Stimulated activated naive CD8-positive, alpha-beta T cell treated with anti-CD3 and anti-CD28 coated beads, Interleukin-15, Interleukin-2, amounts not matched to agents 100 ng/mL and 50 ng/mL, for 24 hours (primary cell): ENCODE results near the gene DOP1B.
A peak's percentile ranks its signal among the peaks of the same experiment; 100 is the strongest.

Source experiments
- H3K27ac Mint-ChIP-seq: one replicate; pipeline ENCODE4 v1.8.0; 2021; ENCODE audit warnings: mild to moderate bottlenecking, mixed read lengths
- H3K27me3 Mint-ChIP-seq: one replicate; pipeline ENCODE4 v1.8.0; 2021; ENCODE audit warnings: mixed read lengths
- H3K36me3 Mint-ChIP-seq: one replicate; pipeline ENCODE4 v1.8.0; 2021; ENCODE audit warnings: low read depth, mixed read lengths
- H3K4me1 Mint-ChIP-seq: one replicate; pipeline ENCODE4 v1.8.0; 2021; ENCODE audit warnings: low read depth, mixed read lengths
- H3K4me3 Mint-ChIP-seq: one replicate; pipeline ENCODE4 v1.8.0; 2021; ENCODE audit warnings: mild to moderate bottlenecking, mixed read lengths
- H3K9me3 Mint-ChIP-seq: one replicate; pipeline ENCODE4 v1.8.0; 2021; ENCODE audit warnings: mixed read lengths

DOP1B gene

DNA sequence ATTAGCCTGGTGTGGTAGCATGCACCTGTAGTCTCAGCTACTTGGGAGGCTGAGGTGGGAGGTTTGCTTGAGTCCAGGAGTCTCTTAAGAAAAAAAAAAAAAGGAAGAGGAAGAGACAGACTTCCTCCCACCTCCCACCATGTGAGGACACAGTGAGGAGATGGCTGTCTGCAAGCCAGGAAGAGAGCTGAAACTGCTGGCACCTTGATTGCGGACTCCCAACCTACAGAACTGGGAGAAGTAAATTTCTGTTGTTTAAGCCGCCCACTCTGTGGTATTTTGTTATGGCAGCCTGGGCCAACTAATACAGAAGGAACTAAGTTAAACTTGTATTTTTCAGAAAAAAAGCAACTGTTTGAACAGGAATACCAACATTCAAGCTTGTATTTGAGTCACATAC lies 21.7 kb downstream of the DOP1B start:
- peaks cover 10% of the 10 kb centered on the region for H3K4me1 Mint-ChIP-seq
- no peaks in the 10 kb centered on the region for H3K27me3 Mint-ChIP-seq
- no peak overlapping the region for H3K27ac Mint-ChIP-seq
- peaks cover 4% of the 10 kb centered on the region for H3K36me3 Mint-ChIP-seq
- H3K9me3 Mint-ChIP-seq = no peaks in the 10 kb centered on the region
- H3K4me3 Mint-ChIP-seq = no peak overlapping the region

DNA sequence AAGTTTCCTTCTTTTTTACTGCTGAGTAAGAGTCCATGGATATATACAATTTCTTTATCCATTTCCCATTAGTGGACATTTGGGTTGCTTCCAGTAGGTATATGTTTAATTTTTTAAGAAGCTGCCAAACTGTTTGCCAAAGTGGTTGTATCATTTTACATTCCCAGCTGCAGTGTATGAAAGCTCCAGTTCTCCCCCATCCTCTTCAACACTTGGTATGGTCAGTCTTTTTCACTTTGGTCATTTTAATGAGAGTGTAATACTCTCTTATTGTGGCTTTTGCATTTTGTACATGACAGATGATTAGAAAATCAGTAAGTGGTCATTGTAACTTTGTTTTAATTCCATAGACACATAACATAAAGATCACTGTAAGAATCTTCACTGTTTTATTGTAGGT lies 22.5 kb downstream of the DOP1B start:
- Mint-ChIP-seq H3K27ac (no peak overlapping the region), H3K9me3 (no peaks in the 10 kb centered on the region), H3K27me3 (no peaks in the 10 kb centered on the region), H3K36me3 (no peaks in the 10 kb centered on the region), H3K4me1 (peaks cover 5% of the 10 kb centered on the region), H3K4me3 (no peak overlapping the region)

DNA sequence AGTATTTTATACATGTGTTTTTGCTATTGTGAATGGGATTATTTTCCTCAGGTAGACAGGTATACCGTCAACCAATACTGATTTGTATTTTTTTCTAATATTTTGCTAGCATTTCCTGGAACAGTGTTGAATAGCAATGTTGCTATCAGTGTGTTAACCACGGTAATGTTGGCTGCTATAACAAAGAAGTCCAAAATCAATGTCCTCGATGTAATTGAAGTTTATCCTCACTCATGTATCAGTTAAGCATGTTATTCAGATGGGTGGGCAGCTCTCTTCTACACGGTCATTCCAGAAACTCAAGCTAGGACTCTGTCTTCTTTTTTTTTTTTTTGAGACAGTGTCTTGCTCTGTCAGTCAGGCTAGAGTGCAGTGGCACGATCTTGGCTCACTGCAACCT lies 24.3 kb downstream of the DOP1B start:
- Mint-ChIP-seq H3K27me3 (no peaks in the 10 kb centered on the region), H3K4me3 (no peak overlapping the region), H3K4me1 (no peaks in the 10 kb centered on the region), H3K36me3 (peaks cover 6% of the 10 kb centered on the region), H3K27ac (no peak overlapping the region), H3K9me3 (no peaks in the 10 kb centered on the region)

DNA sequence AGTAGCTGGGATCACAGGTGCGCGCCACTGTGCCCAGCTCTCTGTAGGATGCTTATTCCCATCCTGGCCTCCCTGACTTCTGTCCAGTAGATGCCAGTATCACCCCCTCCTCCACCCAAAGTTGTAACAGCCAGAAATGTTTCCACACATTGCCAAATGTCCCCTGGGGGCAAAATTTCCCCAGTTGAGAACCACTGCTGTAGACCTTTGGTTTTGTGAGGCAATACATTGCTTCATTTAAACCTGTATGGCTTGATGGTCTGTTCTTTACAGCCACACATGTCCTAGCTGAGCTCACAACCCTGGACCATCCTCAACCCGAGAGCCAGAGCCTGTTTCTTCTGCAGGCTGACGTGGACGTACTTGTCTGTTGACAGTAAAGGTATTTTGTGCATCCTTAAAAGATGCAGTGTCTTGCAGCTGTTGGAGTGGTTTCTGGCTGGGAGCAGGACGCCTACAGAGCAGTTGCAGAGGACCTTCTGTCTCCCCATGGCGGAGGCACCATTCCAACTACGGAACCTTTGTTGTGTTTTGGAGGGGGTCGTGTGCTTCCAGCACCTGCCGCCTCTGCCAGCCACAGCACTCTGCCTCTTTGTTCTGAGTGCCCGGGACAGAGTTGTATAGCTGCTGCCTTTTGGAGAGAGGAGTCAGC lies 26.6 kb downstream of the DOP1B start:
- no peaks in the 10 kb centered on the region for H3K4me1 Mint-ChIP-seq
- H3K4me3 Mint-ChIP-seq = no peak overlapping the region
- H3K27ac Mint-ChIP-seq = no peak overlapping the region
- peaks cover 14% of the 10 kb centered on the region for H3K36me3 Mint-ChIP-seq
- no peaks in the 10 kb centered on the region for H3K27me3 Mint-ChIP-seq
- no peaks in the 10 kb centered on the region for H3K9me3 Mint-ChIP-seq

DNA sequence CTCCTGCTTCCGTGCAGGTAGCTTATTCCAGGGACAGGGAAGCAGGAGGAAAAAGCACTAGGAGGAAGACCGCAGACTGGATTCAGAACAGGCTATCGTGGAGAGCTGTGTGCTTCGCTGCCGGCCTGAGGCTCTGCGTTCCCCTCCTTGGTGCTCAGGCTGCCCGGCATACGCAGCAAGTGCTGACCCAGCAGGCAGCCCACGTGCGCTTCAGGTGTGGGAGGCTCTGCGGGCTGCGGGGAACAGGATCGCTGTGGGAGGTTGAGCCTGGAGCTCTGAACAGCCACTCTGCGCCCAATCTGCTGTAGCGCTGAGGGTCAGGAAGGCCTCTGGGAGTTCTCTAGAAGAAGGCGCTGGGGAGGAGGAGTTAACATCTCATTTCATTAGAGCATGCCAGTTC lies 27.9 kb downstream of the DOP1B start:
- Mint-ChIP-seq H3K4me3 (no peak overlapping the region), H3K36me3 (peaks cover 15% of the 10 kb centered on the region), H3K4me1 (no peaks in the 10 kb centered on the region), H3K27ac (no peak overlapping the region), H3K9me3 (no peaks in the 10 kb centered on the region), H3K27me3 (no peaks in the 10 kb centered on the region)

DNA sequence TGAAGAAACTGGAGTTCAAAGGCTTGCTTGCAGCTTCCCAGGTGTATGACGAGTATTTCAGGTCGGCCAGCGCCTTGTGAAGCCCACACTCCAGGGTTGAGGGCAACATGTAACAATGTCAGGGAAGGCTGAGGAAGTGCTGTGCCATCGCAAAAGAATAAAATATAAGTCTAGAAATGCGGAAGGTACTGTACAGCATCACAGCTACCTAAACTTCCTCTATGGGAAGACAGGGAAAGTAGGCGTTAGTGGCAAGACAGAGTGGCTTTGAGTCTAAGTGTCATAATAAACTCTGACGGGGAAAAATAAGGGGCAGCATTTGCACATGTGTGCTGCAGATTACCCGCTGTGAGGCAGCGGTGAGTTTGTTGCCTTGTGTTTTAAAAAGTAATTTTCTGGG lies 28.9 kb downstream of the DOP1B start:
- no peaks in the 10 kb centered on the region for H3K9me3 Mint-ChIP-seq
- H3K4me3 Mint-ChIP-seq = no peak overlapping the region
- H3K27ac Mint-ChIP-seq = no peak overlapping the region
- peaks cover 15% of the 10 kb centered on the region for H3K36me3 Mint-ChIP-seq
- H3K27me3 Mint-ChIP-seq = no peaks in the 10 kb centered on the region
- H3K4me1 Mint-ChIP-seq = no peaks in the 10 kb centered on the region

DNA sequence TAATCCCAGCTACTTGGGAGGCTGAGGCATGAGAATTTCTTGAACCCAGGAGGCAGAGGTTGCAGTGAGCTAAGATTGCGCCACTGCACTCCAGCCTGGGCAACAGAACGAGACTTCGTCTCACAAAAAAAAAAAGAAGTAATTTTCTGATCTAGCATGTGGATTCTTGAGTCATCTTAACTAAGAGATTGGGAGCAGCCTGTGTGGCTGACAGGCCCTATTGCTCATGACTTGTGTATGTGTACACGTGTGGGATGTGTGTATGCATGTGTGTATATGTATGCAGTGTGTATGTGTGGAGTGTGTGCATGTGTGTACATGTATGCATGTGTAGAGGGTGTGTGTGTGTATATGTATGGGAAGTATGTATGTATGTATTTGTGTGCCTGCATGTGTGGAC lies 29.5 kb downstream of the DOP1B start:
- no peaks in the 10 kb centered on the region for H3K4me1 Mint-ChIP-seq
- peaks cover 15% of the 10 kb centered on the region for H3K36me3 Mint-ChIP-seq
- no peak overlapping the region for H3K27ac Mint-ChIP-seq
- no peaks in the 10 kb centered on the region for H3K9me3 Mint-ChIP-seq
- no peaks in the 10 kb centered on the region for H3K27me3 Mint-ChIP-seq
- H3K4me3 Mint-ChIP-seq = no peak overlapping the region

DNA sequence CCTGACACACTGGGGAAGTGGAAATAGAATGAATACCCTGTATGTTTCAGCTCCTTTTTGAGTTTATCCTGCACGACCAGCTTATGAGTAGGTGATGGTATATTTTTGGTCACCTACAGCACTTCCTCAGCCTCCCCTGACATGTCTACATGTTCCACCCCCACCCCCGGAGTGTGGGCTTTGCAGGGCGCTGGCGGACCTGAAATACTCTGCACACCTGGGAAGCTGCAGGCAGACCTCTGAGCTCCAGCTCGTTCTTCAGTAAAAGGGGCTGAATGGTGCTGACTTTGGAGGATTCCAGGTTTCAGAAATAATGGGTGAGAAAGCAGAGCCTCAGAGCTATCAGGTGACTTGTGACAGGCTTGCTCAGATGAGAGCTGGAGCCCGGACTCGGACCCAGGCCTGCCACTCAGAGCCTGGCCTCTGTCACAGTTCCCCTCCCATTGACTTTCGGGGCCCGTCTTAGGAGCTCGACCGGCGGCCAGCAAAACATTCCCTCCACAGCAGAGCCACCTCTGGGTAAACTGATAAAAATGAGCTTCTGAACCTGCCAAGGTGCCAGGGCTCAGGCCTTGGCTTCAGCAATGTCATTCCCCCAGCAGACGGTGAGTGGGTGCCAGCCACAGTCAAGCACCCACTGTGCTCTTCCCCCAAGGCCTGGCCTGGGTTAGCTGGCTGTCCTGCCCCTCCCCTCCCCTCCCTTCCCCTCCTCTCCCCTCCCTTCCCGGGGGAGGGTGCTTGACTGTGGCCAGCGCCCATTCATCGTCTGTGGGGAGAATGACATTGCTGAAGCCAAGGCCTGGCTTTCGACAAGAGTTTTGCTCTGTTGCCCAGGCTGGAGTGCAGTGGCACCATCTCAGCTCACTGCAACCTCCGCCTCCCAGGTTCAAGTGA lies 30.1 kb downstream of the DOP1B start:
- Mint-ChIP-seq H3K27me3 (no peaks in the 10 kb centered on the region), H3K9me3 (no peaks in the 10 kb centered on the region), H3K4me3 (no peak overlapping the region), H3K27ac (no peak overlapping the region), H3K4me1 (no peaks in the 10 kb centered on the region), H3K36me3 (peaks cover 15% of the 10 kb centered on the region)

DNA sequence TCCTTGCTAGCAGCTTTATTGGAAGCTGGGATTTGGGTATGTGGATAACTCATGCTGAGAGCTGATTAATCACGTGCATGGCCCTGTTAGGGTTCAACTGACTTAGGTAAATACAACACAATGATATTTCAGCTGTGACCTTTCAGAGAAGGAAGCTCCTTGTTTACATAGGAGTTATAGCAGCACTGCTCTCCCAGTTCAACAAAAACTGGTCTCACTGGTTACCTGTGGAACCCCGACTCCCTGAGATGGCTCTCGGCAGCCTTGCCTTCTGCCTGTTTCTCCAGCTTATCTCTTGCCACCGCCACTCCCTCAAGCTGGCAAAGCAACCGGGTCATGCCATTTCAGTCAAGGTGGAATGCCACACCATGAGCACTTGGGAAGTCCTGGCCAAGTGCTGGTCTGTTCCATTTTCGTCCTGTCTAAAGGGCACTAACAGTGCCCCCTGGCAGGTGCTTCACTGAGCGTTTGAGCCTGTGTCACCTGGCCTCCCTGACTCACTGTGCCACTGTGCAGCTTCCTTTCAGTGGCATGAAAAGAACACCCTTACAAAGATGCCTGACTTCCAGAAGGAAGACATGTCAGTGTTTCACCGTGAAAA lies 31.6 kb downstream of the DOP1B start:
- Mint-ChIP-seq H3K4me1 (no peaks in the 10 kb centered on the region), H3K27ac (no peak overlapping the region), H3K4me3 (no peak overlapping the region), H3K27me3 (no peaks in the 10 kb centered on the region), H3K9me3 (no peaks in the 10 kb centered on the region), H3K36me3 (peaks cover 15% of the 10 kb centered on the region)

DNA sequence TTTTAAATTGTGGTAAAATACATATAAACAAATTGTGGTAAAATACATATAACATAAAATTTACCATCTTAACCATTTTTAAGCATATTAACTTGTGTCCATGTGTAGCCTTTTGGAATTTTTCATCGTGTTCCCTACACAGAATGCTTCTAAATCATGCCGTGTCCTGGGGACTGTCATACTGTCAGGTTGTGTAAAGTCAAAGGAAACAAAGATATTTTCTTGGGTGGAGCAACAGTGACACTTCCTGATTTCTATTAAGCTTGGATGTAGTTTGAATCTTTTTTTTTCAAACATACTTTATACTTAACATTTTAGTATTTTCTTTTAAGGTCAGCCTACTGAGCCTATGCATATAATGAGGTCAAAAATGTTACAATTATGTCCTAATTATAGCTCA lies 32.3 kb downstream of the DOP1B start:
- H3K9me3 Mint-ChIP-seq = no peaks in the 10 kb centered on the region
- no peaks in the 10 kb centered on the region for H3K27me3 Mint-ChIP-seq
- H3K36me3 Mint-ChIP-seq = peaks cover 15% of the 10 kb centered on the region
- H3K4me3 Mint-ChIP-seq = no peak overlapping the region
- H3K27ac Mint-ChIP-seq = no peak overlapping the region
- H3K4me1 Mint-ChIP-seq = no peaks in the 10 kb centered on the region

DNA sequence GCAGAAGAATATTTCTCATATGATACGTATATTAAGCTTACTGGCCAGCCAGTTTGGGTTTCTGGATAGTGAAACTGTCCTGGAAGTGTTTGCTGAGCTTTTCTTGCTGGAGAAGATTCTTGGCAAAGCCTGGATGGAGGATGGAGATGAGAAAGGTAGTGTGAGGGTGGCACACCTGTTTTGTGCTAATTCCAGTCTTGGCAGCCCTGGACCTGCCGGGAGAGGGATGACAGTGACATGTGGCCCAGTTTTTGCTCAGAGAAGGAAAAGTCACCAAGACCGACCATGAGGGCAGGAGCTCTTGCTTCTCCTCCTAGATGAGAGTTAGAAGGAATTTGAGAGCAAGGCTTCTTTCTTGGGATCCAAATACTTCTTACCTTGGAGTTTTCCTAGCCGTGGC lies 34.1 kb downstream of the DOP1B start:
- H3K9me3 Mint-ChIP-seq = no peaks in the 10 kb centered on the region
- H3K4me1 Mint-ChIP-seq = no peaks in the 10 kb centered on the region
- peaks cover 9% of the 10 kb centered on the region for H3K36me3 Mint-ChIP-seq
- H3K4me3 Mint-ChIP-seq = no peak overlapping the region
- no peak overlapping the region for H3K27ac Mint-ChIP-seq
- no peaks in the 10 kb centered on the region for H3K27me3 Mint-ChIP-seq

DNA sequence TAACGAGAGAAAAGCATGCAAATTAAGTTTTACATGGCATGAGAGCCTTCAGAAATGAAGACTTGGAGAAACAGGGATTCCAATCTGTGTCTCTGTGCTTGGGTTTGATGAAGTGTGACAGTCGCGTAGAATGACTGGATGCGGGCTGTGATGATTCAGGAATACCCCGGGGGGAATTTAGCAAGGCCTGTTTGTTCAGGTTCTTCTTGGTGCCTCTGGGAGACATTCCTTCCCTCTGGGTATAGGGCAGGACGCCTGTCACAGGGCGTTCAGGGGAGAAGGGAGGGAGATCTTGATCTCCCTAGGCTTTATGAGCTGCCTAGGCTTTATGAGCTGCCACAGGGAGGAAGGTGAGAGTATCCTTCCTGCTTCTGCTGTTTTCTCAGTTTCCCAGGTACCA lies 36.6 kb downstream of the DOP1B start:
- peak overlapping the region; percentile 8 for H3K27ac Mint-ChIP-seq
- H3K36me3 Mint-ChIP-seq = peaks cover 2% of the 10 kb centered on the region
- no peaks in the 10 kb centered on the region for H3K27me3 Mint-ChIP-seq
- H3K4me3 Mint-ChIP-seq = no peak overlapping the region
- no peaks in the 10 kb centered on the region for H3K9me3 Mint-ChIP-seq
- no peaks in the 10 kb centered on the region for H3K4me1 Mint-ChIP-seq

DNA sequence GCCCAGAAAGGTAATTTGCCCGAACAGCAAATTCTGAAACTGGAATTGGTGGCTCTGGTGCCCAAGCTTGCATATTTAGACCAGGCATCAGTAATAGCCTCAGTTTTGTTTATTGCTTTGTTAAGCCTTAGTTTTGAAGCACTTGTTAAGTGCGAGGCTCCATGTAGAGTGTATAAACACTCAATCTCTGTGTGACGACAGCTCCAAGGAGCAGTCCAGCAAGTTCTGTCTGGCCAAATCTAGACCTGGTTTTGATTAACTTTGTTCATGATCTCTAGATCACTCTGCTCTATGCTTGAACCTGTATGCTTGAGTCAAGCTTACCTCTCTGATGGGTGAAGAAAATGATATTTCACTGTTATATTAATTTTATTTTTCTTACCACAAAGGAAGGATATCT lies 37.4 kb downstream of the DOP1B start:
- no peak overlapping the region for H3K4me3 Mint-ChIP-seq
- H3K36me3 Mint-ChIP-seq = peaks cover 6% of the 10 kb centered on the region
- no peaks in the 10 kb centered on the region for H3K4me1 Mint-ChIP-seq
- H3K27ac Mint-ChIP-seq = no peak overlapping the region
- H3K9me3 Mint-ChIP-seq = no peaks in the 10 kb centered on the region
- no peaks in the 10 kb centered on the region for H3K27me3 Mint-ChIP-seq

DNA sequence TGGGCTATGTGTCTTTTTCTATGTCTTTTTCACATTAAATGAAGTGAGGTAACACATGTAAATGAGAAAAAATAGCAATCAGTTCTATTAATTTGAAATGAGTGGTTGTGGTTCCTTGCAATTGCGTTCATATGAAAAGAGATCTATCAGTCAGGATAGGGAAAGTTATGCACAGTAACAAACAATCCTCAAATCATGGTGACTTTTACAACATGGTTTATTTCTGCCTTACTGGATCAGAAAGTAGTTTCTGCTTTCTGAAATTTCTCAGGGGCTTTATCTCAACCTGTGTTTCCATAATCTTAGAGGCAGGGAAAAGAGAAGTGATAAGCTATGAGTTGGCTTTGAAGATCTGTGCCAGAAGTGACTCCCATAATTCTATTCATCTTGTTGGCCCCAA lies 39.0 kb downstream of the DOP1B start:
- no peaks in the 10 kb centered on the region for H3K27me3 Mint-ChIP-seq
- H3K9me3 Mint-ChIP-seq = no peaks in the 10 kb centered on the region
- no peak overlapping the region for H3K27ac Mint-ChIP-seq
- no peak overlapping the region for H3K4me3 Mint-ChIP-seq
- peaks cover 12% of the 10 kb centered on the region for H3K36me3 Mint-ChIP-seq
- H3K4me1 Mint-ChIP-seq = no peaks in the 10 kb centered on the region

DNA sequence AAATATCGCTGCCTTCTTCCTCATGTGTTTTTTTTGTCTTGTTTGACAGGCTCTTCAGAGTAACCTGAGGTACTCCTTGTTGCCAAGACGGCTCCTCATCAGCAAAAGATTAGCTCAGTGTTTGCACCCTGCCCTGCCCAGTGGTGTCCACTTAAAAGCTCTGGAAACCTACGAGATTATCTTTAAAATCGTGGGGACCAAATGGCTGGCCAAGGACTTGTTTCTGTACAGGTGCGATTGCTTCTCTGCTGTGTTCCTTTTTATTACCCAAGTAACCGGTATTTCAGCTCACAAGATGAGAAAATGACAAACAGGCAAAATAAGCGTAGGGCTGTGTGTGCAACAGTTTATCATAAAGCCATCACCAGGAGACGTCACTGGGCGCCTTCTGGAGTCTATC lies 42.4 kb downstream of the DOP1B start:
- no peaks in the 10 kb centered on the region for H3K27me3 Mint-ChIP-seq
- H3K4me3 Mint-ChIP-seq = no peak overlapping the region
- H3K36me3 Mint-ChIP-seq = peaks cover 12% of the 10 kb centered on the region
- H3K27ac Mint-ChIP-seq = no peak overlapping the region
- no peaks in the 10 kb centered on the region for H3K9me3 Mint-ChIP-seq
- H3K4me1 Mint-ChIP-seq = peaks cover 14% of the 10 kb centered on the region
